Measurements from ENCODE around the gene CIAO3. TPM values are rescaled to one million over a fixed set of nuclear protein-coding genes. Genes with fewer than 3 reads are reported as not detected.

Gene CIAO3
- polyA plus RNA-seq, 1 donor (not counting 4 experiments of a cell fraction or from before 2014, with no cell fraction given) = 24.9 TPM

GRCh38 chr16:789191-789850, 48.5 kb upstream of the CIAO3 start:
- Histone ChIP-seq H3K9me3 (ENCODE audit: control insufficient read depth, low read depth, low read length) (no peaks in the 10 kb centered on the region), H3K27me3 (ENCODE audit: control insufficient read depth, extremely low read depth, insufficient read depth, low read length) (no peaks in the 10 kb centered on the region), H3K4me3 (ENCODE audit: control insufficient read depth in 2 of 3, extremely low read depth in 1 of 3, insufficient read depth in 2 of 3, low read depth in 1 of 3, low read length in 3 of 3) (peak overlapping the region; percentile 74 to 82 (median 76)), H3K27ac (ENCODE audit: control insufficient read depth, insufficient read depth, low read length) (no peak overlapping the region), H3K79me2 (ENCODE audit: control insufficient read depth, insufficient read depth, low read length) (peaks cover 27% of the 10 kb centered on the region), H2AFZ (ENCODE audit: control insufficient read depth, low read length) (no peak overlapping the region), H3K9me1 (ENCODE audit: control insufficient read depth, extremely low read depth, insufficient read depth, low read length) (no peaks in the 10 kb centered on the region), H3K4me1 (ENCODE audit: control insufficient read depth, extremely low read depth, insufficient read depth, low read length) (peaks cover 14% of the 10 kb centered on the region), H4K20me1 (ENCODE audit: control insufficient read depth, extremely low read depth, insufficient read depth, low read length) (peaks cover 7% of the 10 kb centered on the region), H3K9ac (ENCODE audit: control insufficient read depth, extremely low read depth, insufficient read depth, low read length) (peak overlapping the region; percentile 76), H3K4me2 (ENCODE audit: control insufficient read depth, extremely low read depth, insufficient read depth, low read depth, low read length) (peak overlapping the region; percentile 76), H3K36me3 (ENCODE audit: control insufficient read depth in 2 of 2, extremely low read depth in 1 of 2, insufficient read depth in 2 of 2, low read length in 2 of 2) (peaks cover 5 to 12% of the 10 kb centered on the region in 2 experiments)
- DNase-seq (ENCODE audit: low read depth, low spot score) (no peak), FAIRE-seq (no peak)
- no peak for TF ChIP-seq EZH2 (IDR thresholded peaks at IDR 0.05; ENCODE audit: low read length)
- TF ChIP-seq CTCF (optimal IDR thresholded peaks at IDR 0.05 in 1 of 3, IDR thresholded peaks at IDR 0.05 in 1 of 3, conservative IDR thresholded peaks at IDR 0.05 in 1 of 3; ENCODE audit: extremely low read depth in 1 of 3, insufficient read depth in 2 of 3, low read length in 3 of 3) = no peak
- dilution Hi-C loops (cut with MboI; ENCODE audit: extremely low pct_ligation_motif_present, low sequenced_read_pairs) = no loop called here

- no peak for FAIRE-seq
- H3K36me3 ChIP-seq (ENCODE audit: control insufficient read depth in 2 of 2, extremely low read depth in 1 of 2, insufficient read depth in 2 of 2, low read length in 2 of 2) = peaks cover 5 to 12% of the 10 kb centered on the region in 2 experiments
- H3K27ac ChIP-seq (ENCODE audit: control insufficient read depth, insufficient read depth, low read length) = peak within 1 kb of the TSS; percentile 47
- peaks cover 19% of the 10 kb centered on the region for H3K4me1 ChIP-seq (ENCODE audit: control insufficient read depth, extremely low read depth, insufficient read depth, low read length)
- peak within 1 kb of the TSS; percentile 79 for H2AFZ ChIP-seq (ENCODE audit: control insufficient read depth, low read length)
- peaks cover 27% of the 10 kb centered on the region for H3K79me2 ChIP-seq (ENCODE audit: control insufficient read depth, insufficient read depth, low read length)
- H3K4me2 ChIP-seq (ENCODE audit: control insufficient read depth, extremely low read depth, insufficient read depth, low read depth, low read length) = peak within 1 kb of the TSS; percentile 88
- H4K20me1 ChIP-seq (ENCODE audit: control insufficient read depth, extremely low read depth, insufficient read depth, low read length) = peaks cover 7% of the 10 kb centered on the region
- H3K9me3 ChIP-seq (ENCODE audit: control insufficient read depth, low read depth, low read length) = no peaks in the 10 kb centered on the region
- H3K9me1 ChIP-seq (ENCODE audit: control insufficient read depth, extremely low read depth, insufficient read depth, low read length) = no peaks in the 10 kb centered on the region
- no peaks in the 10 kb centered on the region for H3K27me3 ChIP-seq (ENCODE audit: control insufficient read depth, extremely low read depth, insufficient read depth, low read length)
- H3K9ac ChIP-seq (ENCODE audit: control insufficient read depth, extremely low read depth, insufficient read depth, low read length) = peak within 1 kb of the TSS; percentile 83
- TF ChIP-seq EZH2 (IDR thresholded peaks at IDR 0.05; ENCODE audit: low read length) (no peak), CTCF (optimal IDR thresholded peaks at IDR 0.05 in 1 of 3, IDR thresholded peaks at IDR 0.05 in 1 of 3, conservative IDR thresholded peaks at IDR 0.05 in 1 of 3; ENCODE audit: extremely low read depth in 1 of 3, insufficient read depth in 2 of 3, low read length in 3 of 3) (no peak)
- no peak for DNase-seq (ENCODE audit: low read depth, low spot score)
- H3K4me3 ChIP-seq (ENCODE audit: control insufficient read depth in 2 of 3, extremely low read depth in 1 of 3, insufficient read depth in 2 of 3, low read depth in 1 of 3, low read length in 3 of 3) = peak within 1 kb of the TSS; percentile 74 to 86 (median 86)
- dilution Hi-C loops (cut with MboI; ENCODE audit: extremely low pct_ligation_motif_present, low sequenced_read_pairs) = no loop called here
Observed at GRCh38 chr16:788399-789126, 47.8 kb upstream of the CIAO3 start, which contains the start of gene CHTF18. Gene CHTF18, plus strand, starts transcription at chr16:788620. Its CDS starts 65 bp downstream, at chr16:788685.
